HG03196 (cell line): ENCODE results near the gene JUP.

Experiments
- ATAC-seq: cut with Tn5 transposase; IDR thresholded peaks from one replicate; pipeline ENCODE4 v1.9.1; 2021; ENCODE audit not compliant: unreplicated experiment

JUP gene

DNA sequence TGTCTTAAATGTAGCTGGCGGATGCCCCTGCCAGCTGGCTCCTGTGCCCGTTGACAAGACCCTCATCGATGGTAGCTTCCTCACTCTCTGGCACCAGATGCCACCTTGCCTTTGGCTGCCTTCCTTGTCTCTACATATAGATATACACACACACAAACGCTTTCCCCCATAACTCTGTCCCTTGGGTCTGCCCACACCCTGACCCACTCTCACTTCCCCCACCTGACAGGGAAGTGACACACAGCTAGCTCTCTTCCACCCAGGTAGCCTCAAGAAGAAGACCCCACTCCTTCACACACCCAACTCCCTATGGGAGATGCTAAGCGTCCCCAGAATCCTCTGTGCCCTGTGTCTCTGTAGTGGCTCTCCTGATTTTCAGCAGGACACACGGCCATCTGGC lies 25.6 kb downstream of the JUP start:
- no peak for ATAC-seq

DNA sequence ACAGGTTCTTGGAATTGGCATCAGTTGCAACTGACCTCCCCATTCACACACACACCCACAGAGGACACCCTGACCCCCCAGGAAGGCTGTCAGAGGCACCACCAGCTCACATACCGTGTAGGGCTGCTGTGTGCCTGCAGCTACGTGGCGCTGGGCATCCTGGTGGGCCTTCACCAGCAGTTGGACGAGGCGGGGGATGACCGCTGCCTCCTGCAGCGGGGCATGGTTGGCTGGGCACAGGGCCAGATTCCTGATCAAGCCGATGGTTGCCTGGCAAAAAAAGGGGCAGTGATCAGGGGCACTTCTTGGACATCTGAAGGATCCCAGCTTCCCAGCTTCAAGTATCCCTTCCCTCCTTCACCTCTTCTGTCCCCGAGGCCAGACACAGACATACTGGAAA lies 27.9 kb downstream of the JUP start:
- ATAC-seq, result no peak

DNA sequence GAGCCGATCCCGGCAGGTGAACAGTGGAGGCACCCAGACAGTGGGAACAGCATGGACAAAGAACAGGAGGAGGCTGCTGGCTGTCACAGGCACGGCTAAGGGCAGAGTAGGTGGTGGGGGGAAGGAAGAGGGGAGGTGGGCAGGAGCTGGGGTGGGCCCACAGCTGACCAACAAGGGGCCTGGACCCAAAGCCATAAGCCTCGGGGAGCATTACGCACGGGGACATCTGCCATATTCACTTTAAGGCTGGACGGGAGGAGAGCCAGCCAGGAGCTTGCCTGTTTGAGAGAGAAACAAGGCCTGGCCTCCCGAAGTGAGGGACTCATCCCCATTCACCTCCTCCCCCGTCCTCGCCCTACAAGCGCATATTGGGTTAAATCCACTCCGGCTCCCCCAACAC lies 32.4 kb downstream of the JUP start:
- no peak for ATAC-seq

DNA sequence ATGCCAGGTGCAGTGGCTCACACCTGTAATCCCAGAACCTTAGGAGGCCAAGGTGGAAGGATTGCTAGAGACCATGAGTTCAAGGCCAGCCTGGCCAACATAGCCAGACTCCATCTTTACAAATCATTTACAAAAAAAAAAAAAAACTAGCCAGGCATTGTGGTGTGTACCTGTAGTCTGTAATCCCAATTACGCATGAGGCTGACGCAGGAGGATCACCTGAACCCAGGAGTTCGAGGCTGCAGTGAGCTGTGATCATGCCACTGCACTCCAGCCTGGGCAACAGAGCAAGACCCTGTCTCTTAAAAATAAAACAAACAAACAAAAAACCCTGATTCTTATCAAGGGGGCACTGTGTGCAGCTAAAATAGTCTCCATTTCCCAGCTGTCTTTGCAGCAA lies 35.2 kb downstream of the JUP start:
- ATAC-seq, result no peak

DNA sequence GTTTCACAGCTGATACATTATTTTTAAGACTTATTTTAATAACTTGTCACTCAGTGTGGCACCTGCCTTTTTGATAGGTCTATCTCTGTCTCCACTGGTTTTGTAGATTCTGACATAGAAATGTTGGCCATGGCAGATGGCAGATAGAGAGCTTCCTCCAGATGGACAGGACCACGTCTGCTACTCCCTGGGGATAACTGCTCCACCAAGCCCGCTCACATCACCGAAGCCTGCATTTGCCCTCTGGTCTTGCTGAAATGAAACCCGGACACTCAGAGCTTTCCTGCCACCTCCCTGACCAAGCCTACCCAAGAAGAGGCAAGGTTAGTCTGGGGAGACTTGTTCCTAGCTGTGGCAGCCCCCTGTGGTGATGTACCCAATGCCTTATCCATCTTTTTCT lies 35.6 kb downstream of the JUP start:
- ATAC-seq, result no peak

DNA sequence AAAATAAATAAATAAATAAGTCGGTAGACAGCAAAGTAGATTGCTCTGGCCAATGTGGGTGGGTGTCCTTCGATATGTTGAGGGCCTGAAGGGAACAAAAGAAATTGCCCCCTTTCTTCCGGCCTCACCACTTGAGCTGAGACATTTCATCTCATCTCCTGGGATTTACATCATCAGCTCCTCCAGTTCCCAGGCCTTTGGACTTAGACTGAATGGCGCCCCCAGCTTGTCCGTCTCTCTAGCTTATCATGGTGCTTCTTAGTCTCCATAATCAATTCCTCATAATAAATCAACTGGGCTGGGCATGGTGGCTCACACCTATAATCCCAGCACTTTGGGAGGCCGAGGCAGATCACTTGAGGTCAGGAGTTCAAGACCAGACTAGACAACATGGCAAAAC lies 38.2 kb downstream of the JUP start:
- ATAC-seq, result no peak

DNA sequence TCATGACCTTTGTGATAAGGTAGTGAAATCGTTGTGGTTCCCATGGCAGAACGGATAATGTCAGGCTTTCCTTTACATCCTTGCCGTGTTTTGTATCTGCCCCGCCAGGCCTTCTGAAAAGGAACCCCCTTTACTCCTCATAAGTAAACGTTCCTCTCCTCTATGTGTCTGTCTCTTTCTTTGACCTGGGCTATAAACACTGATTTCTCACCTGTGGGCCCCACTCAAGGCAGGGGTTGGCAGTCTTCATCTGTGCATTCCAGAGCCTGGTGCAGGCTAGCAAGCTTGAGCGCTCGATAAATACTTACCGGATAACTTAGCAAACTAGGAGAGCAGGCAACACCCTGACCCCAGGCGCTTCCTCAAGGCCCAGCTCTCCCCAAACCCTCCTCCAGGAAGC lies 44.8 kb downstream of the JUP start:
- ATAC-seq, result no peak

DNA sequence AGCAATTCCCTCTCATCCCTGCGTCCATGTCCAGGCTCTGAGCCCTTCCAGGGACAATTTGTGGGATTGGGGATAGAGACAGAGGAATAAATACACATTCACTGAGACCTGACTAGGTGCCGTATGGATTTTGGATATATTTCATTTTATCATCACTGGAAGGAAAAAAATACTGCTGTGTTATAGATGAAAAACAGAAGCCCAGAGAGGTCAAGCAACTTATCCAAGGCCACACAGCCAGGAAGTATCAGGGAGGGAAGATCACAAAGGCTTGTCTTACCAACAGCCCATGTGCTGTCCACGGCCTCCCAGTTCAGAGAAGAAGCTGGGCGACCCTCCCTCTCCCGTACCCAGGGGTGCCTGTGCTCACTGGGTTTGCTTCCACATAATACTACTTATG lies 46.0 kb downstream of the JUP start:
- ATAC-seq, result no peak

DNA sequence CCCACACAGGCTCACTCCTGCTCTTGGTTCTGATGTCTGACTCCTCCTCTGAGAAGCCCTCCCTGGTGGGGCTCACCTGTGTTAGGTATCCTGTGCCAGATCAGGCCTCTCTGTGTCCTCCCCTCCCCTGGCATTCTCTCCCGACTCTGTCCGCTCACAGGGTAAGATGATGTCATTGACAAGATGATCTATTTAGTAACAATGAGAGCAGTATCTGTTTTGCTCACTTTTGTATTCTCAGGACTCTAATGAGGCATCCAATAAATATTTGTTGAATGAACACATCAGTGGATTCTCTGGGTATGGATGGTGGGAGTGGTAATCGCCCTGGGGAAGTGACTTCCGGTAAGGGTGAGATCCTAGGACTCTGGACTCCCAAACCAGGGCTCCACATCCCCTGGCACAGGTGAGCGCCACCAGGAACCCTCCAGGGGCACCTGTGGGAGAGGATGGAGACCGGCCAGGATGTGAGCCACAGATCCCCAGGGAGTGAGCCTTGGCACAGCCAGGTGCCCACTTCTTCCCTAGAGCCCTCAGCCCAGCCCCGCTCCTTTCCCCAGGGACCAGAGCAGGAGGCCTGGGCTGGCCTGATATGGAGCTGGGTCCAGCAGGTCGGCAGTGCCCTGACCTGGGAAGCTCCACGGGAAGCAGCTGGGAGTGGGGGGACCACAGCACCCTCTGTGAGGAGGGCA lies 46.7 kb downstream of the JUP start:
- no peak for ATAC-seq

DNA sequence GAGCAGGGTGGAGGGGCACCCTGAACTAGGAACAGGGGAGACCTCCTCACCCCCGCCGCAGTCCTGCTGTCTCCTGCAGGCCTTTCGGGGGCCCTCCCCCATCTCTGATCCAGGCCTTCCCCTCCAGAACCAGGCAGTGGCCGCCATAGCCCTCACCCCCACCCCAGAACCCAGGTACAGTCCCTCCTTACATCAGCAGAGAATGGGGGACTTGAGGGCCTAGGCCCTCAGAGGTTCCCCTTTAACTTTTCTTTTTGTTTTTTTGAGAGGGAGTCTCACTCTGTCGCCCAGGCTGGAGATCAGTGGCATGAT lies 47.8 kb downstream of the JUP start:
- no peak for ATAC-seq

DNA sequence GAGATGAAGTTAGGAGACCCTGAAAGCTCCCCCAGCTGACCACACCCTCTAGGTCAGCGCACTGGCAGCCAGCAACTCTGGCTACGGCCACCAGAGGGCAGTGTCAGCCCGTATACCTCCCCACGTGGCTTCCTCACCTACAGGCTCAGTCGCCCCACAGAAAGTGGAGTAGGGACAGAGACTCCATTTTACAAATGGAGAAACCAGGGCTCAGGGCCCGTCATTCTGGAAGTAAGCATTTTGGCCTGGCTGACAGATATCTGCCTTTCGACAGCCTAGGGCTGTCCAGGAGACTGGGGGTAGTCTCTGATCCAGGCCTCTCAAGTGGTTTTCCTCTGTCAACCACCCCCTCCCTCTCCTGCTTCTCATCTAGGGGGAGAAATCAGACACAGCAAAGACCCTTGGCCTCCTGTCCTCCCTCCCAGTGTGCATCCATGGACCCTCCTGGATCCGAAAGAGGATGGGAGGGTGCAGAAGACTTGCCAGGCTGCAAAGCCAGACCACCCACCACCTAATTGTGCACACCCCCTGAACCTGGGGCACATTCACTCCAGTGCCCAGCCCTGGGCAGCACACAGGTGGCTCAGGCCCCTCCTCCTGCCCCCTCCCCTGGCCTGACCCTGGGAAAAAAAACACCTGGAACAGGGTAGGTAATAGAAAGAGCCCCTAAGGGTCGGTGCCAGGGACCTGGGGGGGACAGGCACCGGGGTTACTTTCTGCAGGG lies 48.3 kb downstream of the JUP start:
- ATAC-seq, result no peak

DNA sequence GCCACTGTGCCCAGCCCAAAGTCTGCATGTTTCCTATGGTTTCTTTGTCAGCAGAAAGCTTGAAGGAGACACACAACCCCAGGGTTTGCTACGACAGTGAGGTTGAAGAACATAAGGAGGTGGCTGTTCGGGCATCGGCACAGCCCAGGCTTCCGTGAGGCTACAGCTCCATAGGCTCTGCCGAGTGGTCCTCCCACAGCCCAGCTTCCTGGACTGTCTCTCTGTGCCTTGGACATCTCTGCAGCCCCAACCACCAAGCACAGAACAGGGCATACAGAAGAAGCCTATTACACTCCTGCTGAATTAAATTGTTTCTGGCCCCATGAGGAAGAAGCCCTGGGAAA lies 48.9 kb downstream of the JUP start:
- no peak for ATAC-seq

DNA sequence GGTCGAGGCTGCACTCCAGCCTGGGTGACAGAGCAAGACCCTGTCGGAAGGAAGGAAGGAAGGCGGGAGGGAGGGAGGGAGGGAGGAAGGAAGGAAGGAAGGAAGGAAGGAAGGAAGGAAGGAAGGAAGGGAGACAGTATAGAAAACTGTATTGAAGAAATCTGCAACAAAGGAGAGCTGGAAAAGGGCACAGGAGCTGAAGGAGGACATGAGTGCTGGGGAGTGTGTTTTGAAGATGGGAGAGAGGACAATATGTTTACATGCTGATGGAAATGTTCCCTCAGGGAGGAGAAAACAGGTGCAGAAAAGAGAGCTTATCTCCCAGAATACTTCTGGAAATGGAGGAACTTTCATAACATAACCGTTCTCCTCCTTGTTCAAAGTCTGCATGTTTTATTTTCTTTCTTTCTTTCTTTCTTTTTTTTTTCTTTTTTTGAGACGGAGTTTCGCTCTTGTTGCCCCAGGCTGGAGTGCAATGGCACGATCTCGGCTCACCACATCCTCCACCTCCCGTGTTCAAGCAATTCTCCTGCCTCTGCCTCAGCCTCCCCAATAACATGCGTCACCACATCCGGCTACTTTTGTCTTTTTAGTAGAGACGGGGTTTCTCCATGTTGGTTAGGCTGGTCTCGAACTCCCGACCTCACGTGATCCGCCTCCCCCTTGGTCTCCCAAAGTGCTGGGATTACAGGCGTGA lies 49.4 kb downstream of the JUP start:
- no peak for ATAC-seq

DNA sequence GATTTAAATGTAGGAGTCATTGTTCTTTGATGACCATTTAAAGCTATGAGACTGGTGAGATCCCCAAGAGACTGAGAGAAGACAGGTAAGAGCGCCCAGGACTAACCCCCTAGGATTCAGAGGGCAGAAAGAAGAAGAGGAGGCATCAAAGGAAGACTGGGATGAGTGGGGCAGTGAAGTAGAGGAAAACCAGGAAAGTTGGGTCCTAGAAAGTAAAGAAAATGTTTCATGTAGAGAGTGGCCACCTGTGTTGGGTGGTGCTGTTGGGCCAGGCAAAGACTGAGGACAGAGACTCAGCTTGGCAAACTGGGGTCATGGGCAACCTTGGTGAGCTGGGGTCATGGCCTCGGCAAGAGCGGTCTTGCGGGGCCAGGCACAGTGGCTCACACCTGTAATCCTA lies 50.8 kb downstream of the JUP start:
- no peak for ATAC-seq

DNA sequence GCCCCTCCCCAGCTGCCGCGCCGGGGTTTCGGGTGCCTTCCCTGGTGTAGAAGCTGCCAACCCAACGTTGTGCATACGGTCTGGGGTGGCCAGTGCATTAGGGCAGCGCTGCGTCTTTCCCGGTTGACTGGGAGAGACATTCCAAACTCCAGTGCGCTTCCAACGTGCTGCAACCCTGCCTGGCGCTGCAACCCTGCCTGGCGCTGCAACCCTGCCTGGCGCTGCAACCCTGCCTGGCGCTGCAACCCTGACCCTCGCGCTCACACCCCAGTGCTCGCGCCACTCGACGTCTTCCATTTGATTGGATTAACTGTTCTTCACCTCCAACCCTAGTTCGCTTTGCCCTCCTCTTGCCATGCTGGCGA lies 51.6 kb downstream of the JUP start:
- ATAC-seq, result no peak

DNA sequence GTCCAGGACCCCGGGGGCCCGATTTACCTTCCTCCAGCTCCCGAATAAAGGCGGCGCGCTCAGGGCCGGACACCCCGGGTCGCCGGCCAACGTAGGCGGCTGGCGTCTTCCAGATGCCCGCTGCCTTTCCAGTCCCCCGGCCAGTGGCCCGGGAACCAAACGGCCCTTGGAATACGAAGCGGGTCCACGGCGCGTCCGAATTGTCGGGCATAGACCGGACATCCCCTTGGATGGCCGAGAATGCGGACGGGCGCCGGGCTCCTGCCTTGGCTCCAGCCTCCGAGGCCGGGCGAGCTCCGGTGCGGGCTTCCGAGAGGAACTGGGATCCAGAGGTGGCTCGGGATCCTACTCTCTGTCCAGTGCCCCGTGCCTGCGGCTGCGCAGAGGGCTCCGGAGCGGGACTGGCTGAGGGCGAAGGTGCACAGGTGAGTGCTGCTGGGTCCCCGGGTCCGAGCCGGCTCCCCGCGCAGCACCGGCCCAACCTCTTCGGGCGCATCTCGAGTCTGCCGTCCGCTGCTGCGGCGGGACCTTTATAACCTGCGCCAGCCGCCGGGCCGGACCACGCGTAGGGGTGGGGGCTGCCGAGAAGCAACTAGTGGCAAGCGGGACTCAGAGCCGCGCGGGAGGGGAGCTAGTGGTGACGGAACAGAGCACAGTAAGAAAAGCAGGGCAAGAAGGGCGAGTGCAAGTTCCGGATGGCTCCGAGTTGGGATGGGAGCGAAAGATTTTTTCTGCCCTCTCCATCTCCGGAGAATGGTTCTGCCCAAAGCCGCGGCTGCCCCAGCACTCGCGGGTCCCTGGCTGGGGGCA lies 52.2 kb downstream of the JUP start, which contains the start of gene HAP1:
Gene HAP1 (minus strand): TSS at position 505 of the 810 bp plus-strand sequence. CDS start 9 bp downstream, at position 496.
- no peak for ATAC-seq

DNA sequence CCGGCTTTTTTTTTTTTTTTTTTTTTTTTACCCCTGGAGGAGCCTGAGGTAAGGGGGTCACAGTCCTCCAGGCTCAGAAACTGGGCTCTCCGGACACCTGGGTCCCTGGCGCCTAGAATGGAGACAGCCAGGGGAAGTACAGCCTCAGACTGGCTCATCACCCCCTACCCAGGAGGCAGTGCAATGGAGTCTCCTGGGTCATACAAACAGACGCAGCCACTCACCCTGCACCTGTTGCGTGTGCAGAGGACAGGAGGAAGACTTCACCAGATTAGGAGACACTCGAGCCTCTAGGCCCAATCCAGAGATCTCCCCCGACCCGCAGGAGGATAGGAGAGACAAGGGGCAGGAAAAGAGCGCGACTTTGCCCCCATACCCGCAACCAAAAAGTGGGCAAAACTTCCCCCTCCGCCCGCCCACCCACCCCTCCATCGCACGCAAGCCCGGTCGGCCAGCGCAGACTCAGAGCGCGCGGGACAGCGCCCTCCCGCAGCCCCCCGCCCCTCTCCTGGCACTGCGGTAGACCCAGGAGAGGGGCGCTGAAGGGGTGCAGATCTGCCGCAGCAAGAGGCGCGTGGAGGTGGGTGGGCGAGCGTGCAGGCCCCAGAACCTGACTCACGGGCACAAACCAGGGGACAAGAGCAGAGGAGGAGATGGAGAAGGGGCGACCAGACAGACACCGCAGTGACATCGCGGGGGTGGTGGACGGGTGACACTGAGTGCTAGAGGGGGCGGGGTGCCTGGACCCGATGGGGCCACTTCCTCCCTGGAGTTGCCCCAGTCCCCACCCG lies 53.0 kb downstream of the JUP start:
- ATAC-seq, result no peak

DNA sequence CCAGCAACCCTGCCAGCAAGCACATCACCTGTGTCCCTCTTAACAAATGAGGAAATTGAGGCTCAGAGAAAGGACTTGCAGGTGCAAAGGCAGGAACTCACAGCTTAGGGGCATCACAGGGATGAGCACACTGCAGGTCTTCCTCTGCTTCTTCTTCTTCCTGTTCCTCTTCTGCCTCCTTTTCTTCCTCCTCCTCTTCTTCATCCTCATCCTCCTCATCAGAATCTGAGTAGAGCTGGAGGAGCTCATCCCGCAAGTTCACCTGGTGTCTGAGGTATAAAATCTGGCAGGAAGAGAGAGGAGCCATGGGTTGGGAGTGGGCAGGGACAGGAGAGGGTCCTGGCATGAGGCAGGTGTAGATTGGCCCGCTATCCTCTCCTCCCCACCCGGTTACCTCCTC lies 54.7 kb downstream of the JUP start:
- ATAC-seq, result no peak

DNA sequence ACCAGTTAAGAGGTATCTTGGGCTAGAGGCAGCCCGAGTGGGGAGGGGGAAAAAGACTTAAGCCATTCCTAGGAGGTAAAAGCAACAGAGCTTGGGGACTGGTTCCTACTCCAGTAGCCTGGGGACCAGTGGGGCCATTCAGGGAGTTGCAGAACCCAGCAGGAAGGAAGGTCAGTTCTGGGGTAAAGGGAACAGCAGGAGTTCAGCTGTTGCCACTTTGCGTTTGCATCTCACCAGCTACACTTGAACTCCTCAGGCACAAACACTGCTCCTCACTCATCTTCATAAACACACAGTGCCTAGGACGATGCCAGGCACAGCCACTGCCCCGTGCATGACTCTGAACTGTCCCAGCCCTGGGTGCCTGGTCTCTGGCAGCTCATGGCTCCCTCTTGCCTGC lies 56.0 kb downstream of the JUP start:
- no peak for ATAC-seq

DNA sequence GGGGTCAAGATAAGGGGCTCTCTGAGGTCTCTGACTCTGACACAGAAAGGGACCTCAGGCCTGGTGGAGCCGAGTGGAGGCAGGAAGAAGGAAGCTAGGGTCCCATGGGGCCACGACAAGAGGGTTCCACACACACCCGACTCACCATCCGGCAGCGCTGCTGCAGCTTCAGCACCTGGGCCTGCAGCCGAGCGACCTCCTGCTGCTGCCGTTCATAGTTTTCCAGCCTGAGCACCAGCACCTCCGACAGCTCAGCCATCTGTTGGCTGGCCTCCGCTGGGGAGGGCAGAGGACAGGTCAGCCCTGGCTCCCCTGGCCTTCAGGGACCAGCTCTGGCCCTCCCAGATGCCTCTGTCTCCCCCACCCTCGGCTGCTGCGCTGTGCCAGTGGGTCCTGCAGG lies 58.5 kb downstream of the JUP start:
- ATAC-seq, result no peak

DNA sequence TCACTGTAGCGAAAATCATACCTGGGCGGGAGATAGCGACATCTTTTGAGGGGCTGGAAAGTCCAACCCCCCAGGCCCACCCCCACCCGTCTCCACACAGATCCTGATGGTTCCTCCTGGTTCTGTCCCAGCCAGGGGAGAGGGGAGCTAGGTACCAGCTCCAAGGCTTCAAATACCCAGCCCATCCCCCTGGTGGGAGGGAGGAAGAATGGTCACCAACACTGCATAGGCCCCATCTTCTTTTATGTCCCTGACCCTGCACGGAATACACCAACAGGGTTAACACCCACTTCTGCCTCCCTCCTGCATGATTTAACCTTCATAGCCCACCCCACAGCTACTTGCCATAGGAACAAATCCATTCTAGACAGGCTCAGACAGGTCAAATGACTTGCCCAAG lies 61.4 kb downstream of the JUP start:
- no peak for ATAC-seq
